GM18909 (cell line): ENCODE measurements around the gene NLGN2.

Source experiments
- ATAC-seq: cut with Tn5 transposase; IDR thresholded peaks from one replicate; pipeline ENCODE4 v1.9.1; 2021; ENCODE audit warnings: mild to moderate bottlenecking; ENCODE audit not compliant: unreplicated experiment, poor library complexity

NLGN2 gene

DNA sequence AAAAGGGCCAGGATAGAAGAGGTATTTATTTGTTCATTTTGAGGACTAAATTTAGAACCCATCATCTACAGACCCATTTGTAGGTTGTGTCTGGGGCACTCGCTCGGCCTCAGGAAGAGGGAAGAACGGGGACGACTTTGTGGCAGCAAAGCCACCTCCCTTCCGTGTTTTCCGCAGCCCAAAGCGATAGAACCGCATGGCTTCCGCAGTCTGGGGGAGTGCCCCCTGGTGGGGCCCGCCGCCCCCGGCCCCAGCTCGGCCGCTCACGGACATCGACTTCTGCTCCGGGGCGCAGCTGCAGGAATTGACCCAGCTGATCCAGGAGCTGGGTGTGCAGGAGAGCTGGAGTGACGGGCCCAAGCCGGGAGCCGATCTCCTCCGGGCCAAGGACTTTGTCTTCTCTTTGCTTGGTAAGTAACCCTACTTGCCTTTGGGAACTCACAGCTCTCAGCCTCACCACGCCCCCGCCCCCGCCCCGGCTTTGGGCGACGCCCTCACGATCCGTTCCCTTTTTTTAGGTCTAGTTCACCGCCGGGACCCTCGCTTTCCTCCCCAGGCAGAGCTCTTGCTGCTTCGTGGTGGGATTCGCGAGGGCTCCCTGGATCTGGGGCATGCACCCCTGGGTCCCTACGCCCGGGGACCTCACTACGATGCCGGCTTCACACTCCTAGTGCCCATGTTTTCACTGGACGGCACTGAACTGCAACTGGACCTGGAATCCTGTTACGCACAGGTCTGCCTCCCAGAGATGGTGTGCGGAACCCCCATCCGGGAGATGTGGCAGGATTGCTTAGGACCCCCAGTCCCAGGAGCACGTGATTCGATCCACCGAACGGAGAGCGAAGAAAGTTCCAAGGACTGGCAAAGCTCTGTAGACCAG lies 28.3 kb downstream of the NLGN2 start:
- peak; percentile 28 for ATAC-seq

DNA sequence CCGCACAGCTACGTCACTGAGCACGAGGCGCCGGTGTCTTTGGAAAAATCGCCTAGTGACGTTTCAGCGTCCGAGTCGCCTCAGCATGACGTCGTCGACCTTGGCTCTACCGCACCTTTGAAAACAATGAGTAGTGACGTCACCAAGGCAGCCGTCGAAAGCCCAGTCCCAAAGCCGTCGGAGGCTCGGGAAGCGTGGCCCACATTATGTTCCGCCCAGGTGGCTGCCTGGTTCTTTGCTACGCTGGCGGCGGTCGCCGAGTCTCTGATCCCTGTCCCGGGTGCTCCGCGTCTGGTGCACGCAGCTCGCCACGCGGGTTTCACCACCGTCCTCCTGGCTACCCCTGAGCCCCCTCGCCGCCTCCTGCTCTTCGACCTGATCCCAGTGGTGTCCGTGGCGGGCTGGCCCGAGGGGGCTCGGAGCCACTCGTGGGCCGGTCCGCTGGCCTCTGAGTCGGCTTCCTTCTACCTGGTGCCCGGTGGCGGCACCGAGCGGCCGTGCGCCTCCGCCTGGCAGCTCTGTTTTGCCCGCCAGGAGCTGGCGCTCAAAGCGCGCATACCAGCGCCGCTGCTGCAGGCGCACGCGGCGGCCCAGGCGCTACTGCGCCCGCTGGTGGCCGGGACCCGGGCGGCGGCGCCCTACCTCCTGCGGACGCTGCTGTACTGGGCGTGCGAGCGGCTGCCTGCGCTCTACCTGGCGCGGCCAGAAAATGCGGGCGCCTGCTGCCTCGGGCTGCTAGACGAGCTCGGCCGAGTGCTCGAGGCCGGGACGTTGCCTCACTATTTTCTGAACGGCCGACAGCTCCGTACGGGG lies 29.1 kb downstream of the NLGN2 start:
- ATAC-seq, result peak; percentile 30

DNA sequence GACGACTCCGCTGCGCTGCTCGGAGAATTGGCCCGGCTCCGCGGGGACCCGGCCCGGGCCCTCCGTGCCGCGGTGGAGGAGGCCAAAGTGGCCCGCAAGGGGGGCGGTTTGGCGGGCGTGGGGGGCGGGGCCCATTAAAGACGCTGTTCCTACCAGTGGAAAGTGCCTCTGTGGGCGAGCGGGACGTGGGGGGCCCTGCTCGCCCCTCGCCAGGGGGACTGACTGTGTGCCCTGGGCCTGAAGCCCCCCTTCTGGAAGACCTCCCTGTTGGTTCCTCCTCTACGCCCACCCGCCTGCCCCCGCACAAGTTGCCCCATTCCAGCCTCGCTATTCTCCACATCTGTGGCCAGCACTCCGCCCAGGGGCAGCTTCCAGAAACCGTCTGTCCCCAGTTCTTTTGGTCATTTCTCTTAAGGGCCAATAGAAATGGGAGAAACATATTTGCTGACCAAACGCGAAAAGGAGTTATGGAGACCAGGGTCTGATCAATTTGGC lies 29.8 kb downstream of the NLGN2 start:
- ATAC-seq, result no peak

DNA sequence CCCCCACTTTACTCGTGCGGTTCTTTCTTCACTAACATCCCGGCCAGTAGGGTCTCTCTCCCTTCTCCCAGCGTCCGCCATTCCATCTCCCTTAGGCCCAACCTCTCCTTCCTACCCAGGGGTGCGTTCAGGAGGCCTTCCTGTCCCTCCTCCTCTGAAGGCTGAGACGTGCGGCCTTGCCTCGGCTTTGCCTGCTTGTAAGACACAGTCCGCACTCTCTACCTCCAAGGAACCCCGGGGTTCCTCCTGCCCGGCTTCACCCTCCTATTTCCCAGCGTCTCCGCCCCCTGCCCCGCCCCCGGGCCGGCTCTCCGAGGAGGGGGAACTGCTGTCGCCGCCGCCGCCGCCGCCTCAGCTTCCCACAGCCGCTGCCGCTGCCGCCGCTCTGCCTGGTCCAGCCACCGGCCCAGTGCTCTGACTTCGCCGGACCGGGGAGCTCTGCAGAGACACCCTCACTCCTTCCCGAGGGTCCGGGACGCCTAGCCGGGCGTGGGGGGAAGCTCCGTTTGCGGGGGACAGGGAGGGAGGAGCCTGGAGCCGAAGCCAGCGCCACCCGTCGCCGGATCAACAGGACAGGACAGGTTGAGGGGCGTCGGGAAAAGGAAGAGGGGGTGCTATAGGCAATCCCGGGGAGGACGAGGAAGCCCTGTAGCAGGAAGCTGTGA lies 30.4 kb downstream of the NLGN2 start:
- no peak for ATAC-seq

DNA sequence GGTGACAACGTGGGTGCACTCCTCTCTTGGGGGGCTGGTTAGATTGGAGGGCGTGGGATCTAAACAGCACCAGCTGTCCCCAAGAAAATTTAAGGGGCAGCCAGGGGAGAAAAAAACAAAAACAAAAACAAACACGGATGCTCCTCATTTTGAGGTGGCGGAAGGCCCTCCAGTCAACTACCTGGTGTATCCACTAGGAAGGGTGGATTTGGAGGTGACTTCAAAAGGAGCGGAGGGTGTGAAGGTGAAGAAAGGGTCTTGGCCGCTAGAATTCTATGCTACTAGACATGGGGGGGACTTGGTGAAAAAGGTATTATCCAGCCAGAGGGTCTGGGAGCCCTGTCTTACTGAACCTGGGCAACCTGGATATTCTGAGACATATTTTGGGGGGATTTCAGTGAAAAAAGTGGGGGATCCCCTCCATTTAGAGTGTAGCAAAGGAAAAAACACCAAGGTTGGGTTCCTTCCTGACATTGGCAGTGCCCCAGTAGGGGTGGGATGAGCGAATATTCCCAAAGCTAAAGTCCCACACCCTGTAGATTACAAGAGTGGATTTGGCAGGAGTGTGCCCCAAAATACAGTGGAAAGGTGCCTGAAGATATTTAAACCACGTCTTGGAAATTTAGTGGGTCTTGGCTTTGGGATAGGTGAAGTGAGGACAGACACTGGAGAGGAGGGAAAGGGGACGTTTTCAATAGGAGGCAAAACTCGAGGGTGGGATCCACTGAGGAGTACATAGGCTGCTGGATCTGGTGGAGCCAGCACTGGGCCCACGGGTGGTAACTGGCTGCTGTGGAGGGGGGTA lies 31.2 kb downstream of the NLGN2 start:
- no peak for ATAC-seq

DNA sequence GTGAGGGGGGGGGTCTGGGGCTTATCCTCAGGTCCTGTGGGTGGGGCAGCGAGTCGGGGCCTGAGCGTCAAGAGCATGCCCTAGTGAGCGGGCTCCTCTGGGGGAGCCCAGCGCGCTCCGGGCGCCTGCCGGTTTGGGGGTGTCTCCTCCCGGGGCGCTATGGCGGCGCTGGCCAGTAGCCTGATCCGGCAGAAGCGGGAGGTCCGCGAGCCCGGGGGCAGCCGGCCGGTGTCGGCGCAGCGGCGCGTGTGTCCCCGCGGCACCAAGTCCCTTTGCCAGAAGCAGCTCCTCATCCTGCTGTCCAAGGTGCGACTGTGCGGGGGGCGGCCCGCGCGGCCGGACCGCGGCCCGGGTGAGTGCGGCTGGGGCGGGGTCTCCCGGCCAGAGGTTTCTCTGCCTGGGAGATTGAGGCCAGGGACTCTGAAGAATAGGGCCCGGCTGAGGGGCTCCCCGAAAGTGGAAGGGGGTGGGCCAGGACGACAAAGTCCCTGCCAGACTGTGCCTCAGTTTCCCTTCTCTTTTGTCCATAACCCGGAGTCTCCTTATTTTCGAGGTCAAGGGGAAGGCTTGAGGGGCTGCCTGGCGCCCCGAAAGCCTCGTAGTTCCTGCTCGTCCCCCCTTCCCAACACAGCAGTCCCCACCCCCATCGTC lies 31.9 kb downstream of the NLGN2 start, which contains the start of gene FGF11:
Gene FGF11 (plus strand): TSS at position 51 of the 651 bp plus-strand sequence. CDS start 109 bp downstream, at position 160.
- ATAC-seq, result no peak

DNA sequence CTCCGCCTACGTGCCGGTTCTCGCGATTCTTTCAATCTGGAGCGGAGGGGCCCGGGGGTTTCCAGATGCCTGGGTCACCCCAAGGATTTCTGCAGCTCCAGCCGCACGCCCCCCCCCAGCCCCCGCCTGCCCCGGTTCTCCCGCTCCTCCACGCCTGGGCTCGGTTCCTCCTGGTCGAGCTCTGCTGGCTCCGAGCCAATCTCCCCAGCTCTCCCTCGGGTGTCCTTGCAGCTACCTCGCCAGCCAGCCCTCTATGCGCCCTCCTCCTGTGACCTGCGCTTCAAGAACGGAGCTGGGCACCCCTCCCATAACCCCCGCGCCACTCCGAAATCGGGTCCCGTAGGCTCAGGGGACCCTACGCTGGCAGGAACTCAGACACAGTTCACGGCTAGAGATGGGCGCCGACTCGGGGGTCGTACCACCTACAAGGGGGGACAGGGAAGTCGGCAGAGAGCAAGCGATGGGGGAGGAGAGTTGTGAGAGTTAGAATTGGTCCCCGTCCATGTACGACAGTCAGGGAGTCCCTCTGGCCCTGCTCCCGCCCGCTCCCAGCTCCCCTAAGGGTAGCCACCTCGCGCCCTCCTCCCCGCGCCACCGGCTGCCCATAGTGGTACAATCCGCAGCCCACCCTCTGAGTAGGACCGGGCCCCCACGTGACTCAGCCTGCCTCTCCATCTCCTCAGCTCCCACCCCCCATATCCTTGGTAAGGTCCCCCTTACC lies 32.6 kb downstream of the NLGN2 start:
- ATAC-seq, result no peak

DNA sequence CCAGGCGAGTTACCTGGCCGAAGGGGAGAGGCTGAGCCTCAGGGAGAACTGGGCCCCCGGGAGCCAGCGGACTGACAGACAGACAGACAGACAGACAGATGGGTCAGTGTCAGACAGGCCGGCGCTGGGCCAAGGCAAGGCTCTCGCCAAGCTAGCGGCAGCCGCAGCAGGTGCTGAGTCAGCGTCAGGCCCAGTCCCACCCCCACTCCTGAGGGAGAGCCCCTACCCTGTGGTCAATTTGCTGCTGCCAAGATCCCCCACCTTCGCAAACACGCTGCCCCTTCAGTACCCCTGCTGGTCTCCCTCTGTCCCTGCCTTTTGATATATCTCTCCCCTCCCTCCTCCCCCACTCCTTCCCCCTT lies 33.2 kb downstream of the NLGN2 start:
- ATAC-seq, result no peak

DNA sequence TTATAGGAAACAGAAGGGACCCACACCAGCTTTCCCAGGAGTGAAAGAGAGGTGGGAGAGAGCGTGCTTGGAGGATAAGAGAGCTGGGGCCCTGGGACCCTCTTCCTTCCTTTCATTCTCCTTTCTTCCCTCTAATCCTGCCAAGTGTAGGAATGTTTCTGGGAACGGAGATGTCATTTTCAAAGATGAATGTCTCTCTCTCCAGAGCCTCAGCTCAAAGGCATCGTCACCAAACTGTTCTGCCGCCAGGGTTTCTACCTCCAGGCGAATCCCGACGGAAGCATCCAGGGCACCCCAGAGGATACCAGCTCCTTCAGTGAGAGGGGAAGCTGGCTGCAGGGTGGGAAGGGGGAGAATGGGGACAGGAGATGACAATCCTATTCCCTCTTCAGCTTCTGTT lies 33.6 kb downstream of the NLGN2 start:
- ATAC-seq, result no peak

DNA sequence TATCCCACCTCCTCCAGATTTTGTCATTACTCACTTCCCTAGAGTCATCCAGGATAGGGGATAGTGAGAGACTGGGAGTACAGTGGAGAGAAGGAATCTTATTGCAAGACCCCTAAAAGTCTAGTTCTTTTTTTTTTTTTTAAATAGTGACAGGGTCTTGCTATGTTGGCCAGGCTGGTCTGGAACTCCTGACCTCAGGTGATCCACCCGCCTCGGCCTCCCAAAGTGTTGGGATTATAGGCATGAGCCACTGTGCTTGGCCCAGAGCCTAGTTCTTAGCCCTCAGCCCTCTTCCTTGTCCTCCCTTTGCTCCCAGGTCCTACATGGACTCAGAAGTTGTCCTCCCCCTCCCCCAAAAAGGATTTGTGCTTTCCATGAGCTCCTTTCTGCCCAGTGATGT lies 34.5 kb downstream of the NLGN2 start:
- ATAC-seq, result no peak

DNA sequence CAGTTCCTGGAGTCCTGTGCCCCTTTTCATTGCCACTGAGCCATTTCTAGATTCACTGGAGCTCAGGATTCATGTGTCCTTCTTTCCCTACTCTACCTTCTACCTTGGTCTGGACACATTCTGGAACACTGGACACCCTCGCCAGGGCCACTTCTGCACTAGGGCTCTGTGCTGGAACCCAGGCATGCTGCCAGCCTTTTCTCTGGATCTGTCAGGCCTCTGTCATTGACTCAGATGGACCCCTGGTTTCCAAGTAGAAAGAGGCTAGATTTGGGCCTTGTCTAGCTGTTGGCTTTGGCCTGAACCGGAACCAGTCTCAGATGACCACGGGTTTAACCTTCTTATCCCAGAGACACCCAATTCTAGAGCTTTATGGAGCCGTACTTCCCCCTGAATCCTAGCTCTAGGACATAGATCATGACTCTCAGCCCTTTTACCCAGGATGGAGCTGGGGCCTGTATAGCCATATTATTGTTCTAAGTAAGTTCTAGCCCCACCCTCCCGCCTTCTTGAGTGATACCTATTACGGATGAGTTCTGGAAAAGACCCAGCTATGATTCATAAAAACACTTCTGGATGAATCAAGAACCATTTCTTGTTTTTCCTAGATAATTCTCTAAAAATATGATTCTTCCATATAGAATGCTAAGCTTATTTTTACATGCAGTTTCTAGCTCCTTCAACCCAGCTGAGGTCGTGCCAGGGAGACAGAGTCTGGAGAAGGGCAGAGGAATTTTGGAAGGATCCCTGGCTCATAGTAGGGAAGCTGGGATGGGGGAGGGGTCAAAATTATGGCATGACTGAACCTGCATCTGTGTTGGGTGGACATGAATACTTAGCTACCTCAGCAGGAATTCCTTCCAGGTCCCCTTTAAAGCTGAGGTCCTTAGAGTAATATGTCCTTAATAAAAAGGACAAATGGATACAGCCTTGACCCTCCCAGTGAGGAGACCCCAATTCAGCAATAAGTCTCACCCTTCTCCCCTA lies 36.1 kb downstream of the NLGN2 start:
- no peak for ATAC-seq

DNA sequence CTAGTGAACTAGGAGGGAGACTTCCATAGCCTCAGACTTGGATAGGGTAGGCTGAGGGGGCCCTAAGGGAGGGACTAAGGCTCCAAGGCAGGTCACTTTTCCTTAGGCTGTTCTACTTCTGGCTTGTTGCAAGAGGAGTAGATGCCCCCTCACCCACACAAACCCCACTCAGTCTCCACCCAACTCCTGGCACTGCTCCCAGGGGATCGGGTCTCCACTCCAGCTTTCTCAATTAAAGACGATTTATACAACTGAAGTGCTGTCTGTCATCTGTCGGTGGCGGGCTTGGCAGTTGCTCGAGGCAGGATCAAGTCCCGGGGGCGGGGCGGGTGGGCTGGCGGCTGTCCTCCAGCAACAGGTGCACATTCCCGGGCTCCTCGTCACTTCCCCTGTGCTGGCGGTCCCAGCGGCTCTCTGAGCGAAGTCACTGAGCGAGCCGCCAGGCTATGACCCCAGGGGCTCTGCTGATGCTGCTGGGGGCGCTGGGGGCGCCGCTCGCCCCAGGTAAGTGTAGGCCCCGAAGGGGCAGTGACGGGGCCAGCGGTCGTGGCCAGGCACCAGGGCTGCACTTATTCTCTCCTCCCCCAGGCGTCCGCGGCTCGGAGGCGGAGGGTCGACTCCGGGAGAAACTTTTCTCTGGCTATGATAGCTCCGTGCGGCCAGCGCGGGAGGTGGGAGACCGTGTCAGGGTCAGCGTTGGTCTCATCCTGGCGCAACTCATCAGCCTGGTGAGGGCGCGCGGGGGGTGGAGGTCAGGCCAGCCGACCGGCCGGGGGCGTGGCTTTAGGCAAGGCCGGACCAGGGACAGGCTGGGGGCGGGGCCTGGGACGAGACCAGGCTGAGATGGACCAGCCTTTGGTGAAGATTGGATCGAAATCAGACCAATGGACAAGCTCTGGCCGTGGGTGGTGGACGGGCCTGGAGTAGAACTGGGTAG lies 37.3 kb downstream of the NLGN2 start, which contains the start of gene CHRNB1:
Gene CHRNB1 (plus strand): TSS at position 380 of the 937 bp plus-strand sequence. CDS start 67 bp downstream, at position 447.
- ATAC-seq, result no peak

DNA sequence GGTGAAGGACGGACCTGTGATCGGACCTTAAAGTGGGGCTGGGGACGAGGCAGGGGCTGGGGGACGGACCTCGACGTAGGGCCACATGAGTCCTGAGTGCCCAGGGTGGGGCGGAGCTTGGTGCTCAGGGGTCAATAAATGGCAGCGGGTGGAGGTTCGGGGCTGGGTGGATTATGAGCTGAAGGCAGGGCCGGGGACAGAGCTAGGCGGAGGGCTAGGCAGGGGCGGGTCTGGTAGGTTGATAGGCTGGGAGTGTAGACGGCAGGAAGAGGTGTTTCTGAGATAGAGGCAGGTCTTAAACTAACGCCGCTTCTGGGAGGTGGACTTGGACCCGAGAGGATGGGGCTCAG lies 37.9 kb downstream of the NLGN2 start:
- ATAC-seq, result no peak

DNA sequence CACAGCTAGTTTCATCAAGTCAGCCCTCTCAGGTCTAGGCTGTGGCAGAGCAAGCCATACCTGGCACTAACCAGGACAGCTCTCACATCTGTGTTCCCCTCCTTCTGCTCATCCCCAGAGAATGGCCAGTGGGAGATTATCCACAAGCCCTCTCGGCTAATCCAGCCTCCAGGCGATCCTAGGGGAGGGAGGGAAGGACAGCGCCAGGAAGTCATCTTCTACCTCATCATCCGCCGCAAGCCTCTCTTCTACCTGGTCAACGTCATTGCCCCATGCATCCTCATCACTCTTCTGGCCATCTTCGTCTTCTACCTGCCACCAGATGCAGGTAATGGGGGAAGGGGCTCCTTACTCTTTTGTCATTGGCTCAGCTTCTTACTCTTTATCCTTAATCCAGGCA lies 40.8 kb downstream of the NLGN2 start:
- no peak for ATAC-seq

DNA sequence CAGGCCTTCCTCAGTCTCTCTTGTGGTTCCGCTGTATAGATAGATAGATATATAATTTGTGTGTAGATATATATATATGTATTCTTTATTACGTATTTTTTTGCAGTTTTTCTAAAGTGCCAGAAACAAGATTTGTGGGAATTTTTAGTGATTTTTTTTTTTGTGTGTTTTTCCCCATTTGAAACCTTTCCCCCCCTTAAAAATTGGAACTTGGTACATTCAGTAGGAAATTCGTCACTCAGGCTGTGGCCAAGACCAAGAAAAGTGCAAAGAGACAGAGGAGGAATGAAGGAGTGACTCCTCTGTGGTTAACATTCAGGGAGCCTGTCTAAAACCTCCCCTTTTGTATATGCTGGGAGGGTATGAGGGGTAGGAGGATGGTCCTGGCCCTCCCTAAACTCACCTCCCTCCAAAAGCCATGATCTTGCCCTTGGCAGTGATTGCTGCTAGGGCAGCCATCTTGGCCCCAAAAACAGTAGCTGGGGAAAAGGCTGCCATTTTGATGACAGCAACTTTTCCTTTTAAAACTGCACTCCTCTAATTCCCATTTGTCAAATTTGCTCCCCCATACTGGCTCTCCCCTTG lies 52.4 kb downstream of the NLGN2 start:
- no peak for ATAC-seq
